Mesendoderm (in vitro differentiated cells): Measurements from ENCODE around the gene CUX1.

Experiments used
- DNase-seq: peaks from one replicate; pipeline ENCODE4 v3.0.0; 2013
- H2AK5ac ChIP-seq: 2 replicates; pipeline ENCODE4 v1.6.1; 2013; ENCODE audit warnings: low read length, inconsistent platforms
- H2BK120ac ChIP-seq: 2 replicates; pipeline ENCODE4 v1.6.1; 2013; ENCODE audit warnings: low read depth, mild to moderate bottlenecking, low read length, moderate library complexity, mixed read lengths
- H2BK15ac ChIP-seq: replicated peaks from 2 replicates; pipeline ENCODE4 v1.6.1; 2013; ENCODE audit warnings: low read depth, mild to moderate bottlenecking, moderate library complexity
- H2BK5ac ChIP-seq: 2 replicates; pipeline ENCODE4 v1.6.1; 2013; ENCODE audit warnings: low read length, inconsistent platforms
- H3K18ac ChIP-seq: 2 replicates; pipeline ENCODE4 v1.6.1; 2013; ENCODE audit warnings: mild to moderate bottlenecking, low read length, mixed read lengths
- H3K23ac ChIP-seq: one replicate; pipeline ENCODE4 v1.6.1; 2013; ENCODE audit warnings: low read length
- H3K27ac ChIP-seq: 2 replicates; pipeline ENCODE4 v1.5.1; 2013; ENCODE audit warnings: low read depth, mild to moderate bottlenecking, inconsistent platforms, low read length, moderate library complexity
- H3K27me3 ChIP-seq: 2 replicates; pipeline ENCODE4 v1.6.1; 2013; ENCODE audit warnings: low read length, control low read depth, mild to moderate bottlenecking, inconsistent platforms; ENCODE audit not compliant: insufficient read depth, poor library complexity
- H3K36me3 ChIP-seq: 2 replicates; pipeline ENCODE4 v1.6.1; 2013; ENCODE audit warnings: low read length, inconsistent platforms; ENCODE audit not compliant: control insufficient read depth, insufficient read depth
- H3K4ac ChIP-seq: one replicate; pipeline ENCODE4 v1.6.1; 2013; ENCODE audit warnings: low read depth, mild to moderate bottlenecking, low read length, moderate library complexity
- H3K4me1 ChIP-seq: 2 replicates; pipeline ENCODE4 v1.6.1; 2013; ENCODE audit warnings: low read depth, low read length, inconsistent platforms; ENCODE audit not compliant: control insufficient read depth
- H3K4me2 ChIP-seq: 2 replicates; pipeline ENCODE4 v1.6.1; 2013; ENCODE audit warnings: low read length
- H3K4me3 ChIP-seq: 2 replicates; pipeline ENCODE4 v1.5.1; 2013; ENCODE audit warnings: mild to moderate bottlenecking, low read length
- H3K56ac ChIP-seq: one replicate; pipeline ENCODE4 v1.6.1; 2013; ENCODE audit warnings: low read length
- H3K79me1 ChIP-seq: 2 replicates; pipeline ENCODE4 v1.6.1; 2013; ENCODE audit warnings: low read length, inconsistent platforms
- H3K79me2 ChIP-seq: 2 replicates; pipeline ENCODE4 v1.6.1; 2013; ENCODE audit warnings: mild to moderate bottlenecking, low read length; ENCODE audit not compliant: control insufficient read depth, insufficient read depth
- H3K9ac ChIP-seq: 2 replicates; pipeline ENCODE4 v1.6.1; 2013; ENCODE audit warnings: low read length, inconsistent platforms
- H4K5ac ChIP-seq: one replicate; pipeline ENCODE4 v1.6.1; 2013; ENCODE audit warnings: low read length
- H4K8ac ChIP-seq: one replicate; pipeline ENCODE4 v1.6.1; 2013; ENCODE audit warnings: low read depth, mild to moderate bottlenecking, control low read depth, low read length, moderate library complexity
- WGBS: extraction: QIAGEN DNeasy Blood & Tissue Kit; methylation state at CpG from one replicate; pipeline ENCODE4 v1.1.7; 2013; ENCODE audit warnings: low lambda C conversion rate, missing lambda C conversion rate; ENCODE audit not compliant: insufficient coverage; ENCODE audit errors: extremely low coverage; 5-methylcytosine and 5-hydroxymethylcytosine counted together

The CUX1 gene

GRCh38 chr7:102284399-102284798, 467.0 kb downstream of the CUX1 start:
- H3K36me3 ChIP-seq: no peaks in the 10 kb centered on the region
- H3K79me2 ChIP-seq: no peaks in the 10 kb centered on the region
- no peak overlapping the region for H4K5ac ChIP-seq
- H3K18ac ChIP-seq: no peak overlapping the region
- DNase-seq: no peak
- no peak overlapping the region for H3K27ac ChIP-seq
- H3K4ac ChIP-seq: no peak overlapping the region
- no peak overlapping the region for H2BK120ac ChIP-seq
- no peak overlapping the region for H3K4me2 ChIP-seq
- no peak overlapping the region for H2AK5ac ChIP-seq
- H3K79me1 ChIP-seq: no peaks in the 10 kb centered on the region
- H3K4me1 ChIP-seq: peaks cover 2% of the 10 kb centered on the region
- H2BK5ac ChIP-seq: no peak overlapping the region
- H3K27me3 ChIP-seq: no peaks in the 10 kb centered on the region
- no peak overlapping the region for H2BK15ac ChIP-seq
- no peak overlapping the region for H3K56ac ChIP-seq
- H3K23ac ChIP-seq: no peak overlapping the region
- no peak overlapping the region for H3K4me3 ChIP-seq
- no CpG with 5 or more reads among the region's 12 CpGs for WGBS
- H4K8ac ChIP-seq: no peak overlapping the region
- H3K9ac ChIP-seq: no peak overlapping the region

- WGBS: no CpG with 5 or more reads among the region's 19 CpGs
- Histone ChIP-seq H3K4ac (no peak overlapping the region), H4K8ac (no peak overlapping the region), H3K4me3 (no peak overlapping the region), H3K36me3 (no peaks in the 10 kb centered on the region), H3K79me1 (no peaks in the 10 kb centered on the region), H2BK5ac (no peak overlapping the region), H3K4me1 (peaks cover 2% of the 10 kb centered on the region), H2BK120ac (no peak overlapping the region), H3K79me2 (no peaks in the 10 kb centered on the region), H3K18ac (no peak overlapping the region), H3K4me2 (no peak overlapping the region), H3K23ac (no peak overlapping the region), H2BK15ac (no peak overlapping the region), H2AK5ac (no peak overlapping the region), H3K9ac (no peak overlapping the region), H3K27me3 (no peaks in the 10 kb centered on the region), H3K56ac (no peak overlapping the region), H4K5ac (no peak overlapping the region), H3K27ac (no peak overlapping the region)
- DNase-seq: no peak
Measured at GRCh38 chr7:102284891-102285539, 467.6 kb downstream of the CUX1 start.

GRCh38 chr7:102285540-102286236, 468.3 kb downstream of the CUX1 start:
- H4K8ac ChIP-seq: no peak overlapping the region
- no peak overlapping the region for H3K4me3 ChIP-seq
- no peaks in the 10 kb centered on the region for H3K79me2 ChIP-seq
- no peak overlapping the region for H3K18ac ChIP-seq
- H2AK5ac ChIP-seq: no peak overlapping the region
- H2BK5ac ChIP-seq: no peak overlapping the region
- no peak overlapping the region for H2BK15ac ChIP-seq
- H4K5ac ChIP-seq: no peak overlapping the region
- no peaks in the 10 kb centered on the region for H3K79me1 ChIP-seq
- no peak overlapping the region for H2BK120ac ChIP-seq
- H3K56ac ChIP-seq: peak overlapping the region; percentile 91
- H3K9ac ChIP-seq: peak overlapping the region; percentile 89
- H3K4me2 ChIP-seq: peak overlapping the region; percentile 60
- no peak overlapping the region for H3K4ac ChIP-seq
- no CpG with 5 or more reads among the region's 19 CpGs for WGBS
- peak; percentile 22 for DNase-seq
- no peak overlapping the region for H3K27ac ChIP-seq
- peak overlapping the region; percentile 24 for H3K23ac ChIP-seq
- peaks cover 2% of the 10 kb centered on the region for H3K4me1 ChIP-seq
- H3K36me3 ChIP-seq: no peaks in the 10 kb centered on the region
- no peaks in the 10 kb centered on the region for H3K27me3 ChIP-seq

GRCh38 chr7:102286237-102287110, 469.0 kb downstream of the CUX1 start, which contains the start of gene SH2B2:
Gene SH2B2, plus strand, starts transcription at chr7:102286868. Its CDS starts 13,683 bp downstream, at chr7:102300551.
- Histone ChIP-seq H3K56ac (peak within 1 kb of the TSS; percentile 91), H3K27ac (no peak within 1 kb of the TSS), H2BK15ac (no peak within 1 kb of the TSS), H3K4me3 (peak within 1 kb of the TSS; percentile 73), H2BK5ac (no peak within 1 kb of the TSS), H3K23ac (peak within 1 kb of the TSS; percentile 24), H3K18ac (peak within 1 kb of the TSS; percentile 89), H3K36me3 (no peaks in the 10 kb centered on the region), H3K4ac (peak within 1 kb of the TSS; percentile 94), H3K79me1 (no peaks in the 10 kb centered on the region), H2BK120ac (no peak within 1 kb of the TSS), H3K79me2 (no peaks in the 10 kb centered on the region), H3K27me3 (no peaks in the 10 kb centered on the region), H4K8ac (peak within 1 kb of the TSS; percentile 5), H4K5ac (no peak within 1 kb of the TSS), H3K9ac (peak within 1 kb of the TSS; percentile 89), H3K4me1 (peaks cover 2% of the 10 kb centered on the region), H2AK5ac (no peak within 1 kb of the TSS), H3K4me2 (peak within 1 kb of the TSS; percentile 93)
- DNase-seq: peak; percentile 79
- no CpG with 5 or more reads among the region's 116 CpGs for WGBS

- peak; percentile 17 for DNase-seq
- H3K18ac ChIP-seq: no peak overlapping the region
Measured at GRCh38 chr7:102287111-102287980, 469.9 kb downstream of the CUX1 start.

More at GRCh38 chr7:102287111-102287980, 469.9 kb downstream of the CUX1 start:
- Histone ChIP-seq H3K27me3 (no peaks in the 10 kb centered on the region), H4K5ac (no peak overlapping the region), H3K4ac (no peak overlapping the region), H2BK120ac (no peak overlapping the region), H3K9ac (peak overlapping the region; percentile 83), H3K56ac (peak overlapping the region; percentile 90), H3K27ac (no peak overlapping the region), H2AK5ac (no peak overlapping the region), H4K8ac (no peak overlapping the region), H3K79me1 (no peaks in the 10 kb centered on the region), H3K36me3 (no peaks in the 10 kb centered on the region), H2BK15ac (no peak overlapping the region), H2BK5ac (no peak overlapping the region), H3K23ac (peak overlapping the region; percentile 24), H3K4me3 (peak overlapping the region; percentile 73), H3K4me2 (peak overlapping the region; percentile 93), H3K79me2 (no peaks in the 10 kb centered on the region), H3K4me1 (peaks cover 2% of the 10 kb centered on the region)
- no CpG with 5 or more reads among the region's 69 CpGs for WGBS
